Measurements from ENCODE around the gene UBXN6.

UBXN6 gene

GRCh38 chr19:4467835-4468234 lies 10.2 kb upstream of the UBXN6 start:
- intact Hi-C loops (cut with DNase I): no loop called here
- no peak for DNase-seq

DNA sequence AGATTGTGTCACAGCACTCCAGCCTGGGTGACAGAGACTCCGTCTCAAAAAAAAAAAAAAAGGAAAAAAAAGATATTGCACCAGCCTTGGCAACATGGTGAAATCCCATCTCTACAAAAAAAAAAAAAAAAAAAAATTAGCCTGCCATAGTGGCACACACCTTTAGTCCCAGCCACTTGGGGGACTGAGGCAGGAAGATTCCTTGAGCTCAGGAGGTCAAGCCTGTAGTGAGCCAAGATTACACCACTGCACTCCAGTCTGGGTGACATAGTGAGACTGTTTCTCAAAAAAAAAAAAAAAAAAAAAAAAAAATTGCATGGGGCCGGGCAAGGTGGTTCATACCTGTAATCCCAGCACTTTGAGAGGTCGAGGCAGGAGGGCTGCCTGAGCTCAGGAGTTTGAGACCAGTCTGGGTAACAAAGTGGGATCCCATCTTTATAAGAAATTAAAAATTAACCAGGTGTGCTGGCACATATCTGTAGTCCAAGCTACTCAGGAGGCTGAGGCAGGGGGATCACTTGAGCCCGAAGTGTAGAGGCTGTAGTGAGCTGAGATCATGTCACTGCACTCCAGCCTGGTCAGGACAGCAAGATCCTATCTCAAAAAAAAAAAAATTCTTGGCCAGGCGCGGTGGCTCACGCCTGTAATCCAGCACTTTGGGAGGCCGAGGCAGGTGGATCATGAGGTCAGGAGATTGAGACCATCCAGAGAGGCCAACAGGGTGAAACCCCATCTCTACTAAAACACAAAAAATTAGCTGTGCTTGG lies 7.4 kb upstream of the UBXN6 start:
- no peak for DNase-seq
- intact Hi-C loops (cut with DNase I): no loop called here

DNA sequence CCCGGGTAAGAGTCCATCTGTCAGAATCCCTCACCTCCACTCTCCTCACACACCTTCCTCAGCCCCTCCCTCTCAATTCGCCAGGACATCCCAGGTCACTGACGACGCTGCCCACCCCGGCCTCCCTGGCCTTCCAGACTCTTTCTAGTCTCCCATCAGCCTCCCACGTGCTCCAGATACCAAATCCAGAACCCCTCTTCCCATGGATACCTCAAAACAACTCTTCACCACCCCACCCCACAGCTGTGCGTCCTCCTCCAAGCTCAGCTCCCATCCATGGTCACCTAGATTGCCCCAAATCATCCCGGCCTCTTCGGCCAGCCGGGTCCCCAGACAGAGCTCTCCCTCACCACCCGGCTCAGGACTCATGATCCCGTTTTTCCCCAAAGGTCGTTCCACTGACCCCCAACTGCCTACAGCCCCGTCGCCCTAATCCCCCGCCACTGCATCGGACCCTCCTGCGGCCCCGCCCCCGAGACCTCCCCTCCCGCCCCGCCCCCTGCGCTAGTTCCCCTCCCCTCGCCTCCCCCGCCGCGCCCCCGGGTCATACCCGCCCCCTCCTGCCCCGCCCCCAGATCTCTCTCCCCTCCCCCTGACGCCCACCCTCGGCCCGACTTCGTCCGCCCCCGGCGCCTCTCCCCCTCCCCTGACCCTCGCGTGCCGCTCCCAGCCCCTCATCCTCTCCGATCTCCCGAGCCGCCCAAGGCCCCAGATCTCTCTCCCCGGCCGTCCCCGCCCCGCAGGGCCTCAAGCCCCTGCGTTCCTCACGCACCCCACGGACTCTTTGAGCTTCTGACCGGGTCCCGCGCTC lies 546 bp downstream of the UBXN6 start:
- DNase-seq: peak in 28 of 42 donors; percentile 22 to 75 (median 43)
- intact Hi-C loops (cut with DNase I): loop anchor here (10.0 kb wide), 1 partner anchor 52 kb away; the partner anchor contains the start of genes CHAF1A and SH3GL1

GRCh38 chr19:4456476-4456842 lies 1.1 kb downstream of the UBXN6 start:
- DNase-seq: peak in 34 of 42 donors; percentile 24 to 80 (median 53)
- intact Hi-C loops (cut with DNase I): loop anchor here (10.0 kb wide), 1 partner anchor 52 kb away; the partner anchor contains the start of genes CHAF1A and SH3GL1

GRCh38 chr19:4455719-4456475 lies 1.7 kb downstream of the UBXN6 start:
- DNase-seq: peak in 9 of 42 donors; percentile 19 to 60 (median 41)
- intact Hi-C loops (cut with DNase I): loop anchor here (10.0 kb wide), 1 partner anchor 51 kb away; the partner anchor contains the start of genes CHAF1A and SH3GL1

DNA sequence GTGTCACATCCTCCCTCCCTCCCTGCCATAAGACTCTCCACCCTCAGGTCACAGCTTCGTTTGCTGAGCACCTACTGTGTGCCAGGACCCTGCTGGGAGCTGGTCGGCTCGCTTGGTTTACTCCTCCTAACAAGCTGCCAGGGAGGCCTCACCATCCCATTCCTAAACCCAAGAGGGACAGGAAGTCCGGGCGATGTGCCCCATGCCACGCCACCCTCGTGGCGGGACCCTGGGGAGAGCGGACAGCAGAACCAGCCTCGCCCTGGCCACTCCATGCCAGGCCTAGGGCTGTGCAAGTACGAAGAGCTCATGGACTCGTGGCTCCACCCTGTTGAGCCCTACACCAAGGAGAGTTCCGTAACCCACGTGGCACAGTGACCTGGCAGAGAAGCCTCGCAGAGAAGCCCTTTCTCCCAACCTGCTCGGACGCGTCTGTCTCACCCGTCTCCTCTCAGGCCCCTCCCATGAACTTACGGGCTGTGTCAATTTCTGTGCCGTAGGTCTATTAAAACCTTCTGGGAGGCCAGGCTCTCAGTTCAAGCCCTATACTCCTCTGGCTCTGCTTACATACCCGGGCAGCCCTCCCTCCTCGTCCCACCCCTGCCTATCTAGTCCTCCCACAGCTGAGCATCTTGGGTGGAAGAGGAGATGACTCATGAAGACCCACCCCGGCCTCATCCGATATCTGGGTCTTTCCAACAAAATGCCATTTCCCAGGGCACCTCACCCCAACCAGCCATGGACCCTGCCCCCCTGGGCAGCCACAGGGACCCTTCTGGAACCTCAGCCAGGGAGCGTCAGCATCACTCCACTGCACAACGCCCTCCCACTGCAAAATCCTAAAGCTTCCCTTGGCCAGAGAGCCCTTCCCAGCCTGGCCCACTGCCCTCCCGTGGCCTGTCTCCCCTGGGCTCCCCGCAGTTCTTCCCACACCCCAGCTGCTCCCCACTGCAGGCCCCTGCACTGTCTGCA lies 2.6 kb downstream of the UBXN6 start:
- intact Hi-C loops (cut with DNase I): loop anchor here (10.0 kb wide), 1 partner anchor 50 kb away; the partner anchor contains the start of genes CHAF1A and SH3GL1
- DNase-seq: peak in 36 of 42 donors; percentile 30 to 91 (median 62)

GRCh38 chr19:4453232-4454179 lies 4.1 kb downstream of the UBXN6 start:
- no peak for DNase-seq
- intact Hi-C loops (cut with DNase I): loop anchor here (10.0 kb wide), 1 partner anchor 49 kb away; the partner anchor contains the start of genes CHAF1A and SH3GL1

- intact Hi-C loops (cut with DNase I): loop anchor here (10.0 kb wide), 1 partner anchor 48 kb away; the partner anchor contains the start of genes CHAF1A and SH3GL1
- no peak for DNase-seq
Observed at GRCh38 chr19:4452230-4452990, 5.2 kb downstream of the UBXN6 start.

GRCh38 chr19:4449639-4450028 lies 8.0 kb downstream of the UBXN6 start:
- peak in 6 of 42 donors; percentile 26 to 59 (median 30) for DNase-seq
- intact Hi-C loops (cut with DNase I): loop anchor here (10.0 kb wide), 1 partner anchor 45 kb away; the partner anchor contains the start of genes CHAF1A and SH3GL1

- intact Hi-C loops (cut with DNase I): no loop called here
- DNase-seq: peak in 38 of 42 donors; percentile 20 to 87 (median 64)
Observed at GRCh38 chr19:4449022-4449638, 8.5 kb downstream of the UBXN6 start.

GRCh38 chr19:4448147-4448985 lies 9.2 kb downstream of the UBXN6 start:
- no peak for DNase-seq
- intact Hi-C loops (cut with DNase I): no loop called here

GRCh38 chr19:4447327-4448146 lies 10.1 kb downstream of the UBXN6 start:
- intact Hi-C loops (cut with DNase I): no loop called here
- no peak for DNase-seq

- intact Hi-C loops (cut with DNase I): no loop called here
- no peak for DNase-seq
Observed at GRCh38 chr19:4446704-4447200, 10.8 kb downstream of the UBXN6 start.
